Measurements from ENCODE around the gene GPR152.

The GPR152 gene

DNA sequence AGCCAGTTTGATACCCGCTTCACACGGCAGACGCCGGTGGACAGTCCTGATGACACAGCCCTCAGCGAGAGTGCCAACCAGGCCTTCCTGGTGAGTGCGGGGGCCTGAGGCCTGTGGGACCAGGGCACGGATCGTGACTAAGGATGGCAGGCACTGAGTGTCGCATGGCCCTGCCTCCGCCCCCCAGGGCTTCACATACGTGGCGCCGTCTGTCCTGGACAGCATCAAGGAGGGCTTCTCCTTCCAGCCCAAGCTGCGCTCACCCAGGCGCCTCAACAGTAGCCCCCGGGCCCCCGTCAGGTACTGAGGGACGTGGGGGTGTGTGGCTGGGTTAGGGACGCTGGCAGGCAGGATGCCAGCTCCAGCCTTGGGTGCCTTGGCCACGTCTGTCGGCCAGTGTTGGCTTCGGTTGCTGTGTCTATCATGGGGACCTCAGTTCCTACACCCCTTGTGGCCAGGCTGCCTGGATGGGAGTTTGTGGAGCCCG is 18.1 kb downstream of the GPR152 start:
- TF ChIP-seq, protein P1, sequence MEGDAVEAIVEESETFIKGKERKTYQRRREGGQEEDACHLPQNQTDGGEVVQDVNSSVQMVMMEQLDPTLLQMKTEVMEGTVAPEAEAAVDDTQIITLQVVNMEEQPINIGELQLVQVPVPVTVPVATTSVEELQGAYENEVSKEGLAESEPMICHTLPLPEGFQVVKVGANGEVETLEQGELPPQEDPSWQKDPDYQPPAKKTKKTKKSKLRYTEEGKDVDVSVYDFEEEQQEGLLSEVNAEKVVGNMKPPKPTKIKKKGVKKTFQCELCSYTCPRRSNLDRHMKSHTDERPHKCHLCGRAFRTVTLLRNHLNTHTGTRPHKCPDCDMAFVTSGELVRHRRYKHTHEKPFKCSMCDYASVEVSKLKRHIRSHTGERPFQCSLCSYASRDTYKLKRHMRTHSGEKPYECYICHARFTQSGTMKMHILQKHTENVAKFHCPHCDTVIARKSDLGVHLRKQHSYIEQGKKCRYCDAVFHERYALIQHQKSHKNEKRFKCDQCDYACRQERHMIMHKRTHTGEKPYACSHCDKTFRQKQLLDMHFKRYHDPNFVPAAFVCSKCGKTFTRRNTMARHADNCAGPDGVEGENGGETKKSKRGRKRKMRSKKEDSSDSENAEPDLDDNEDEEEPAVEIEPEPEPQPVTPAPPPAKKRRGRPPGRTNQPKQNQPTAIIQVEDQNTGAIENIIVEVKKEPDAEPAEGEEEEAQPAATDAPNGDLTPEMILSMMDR (IDR thresholded peaks at IDR 0.05; ENCODE audit: insufficient read depth, low read length, missing control alignments) = no peak
- ChIA-PET CTCF (no interaction called here), POLR2A (no interaction called here)
- no peak overlapping the region for H3K4me3 ChIP-seq (ENCODE audit: low read depth, low read length)
- no peak for DNase-seq (ENCODE audit: low read depth, low spot score)

GRCh38 chr11:67433536-67434394 is 18.8 kb downstream of the GPR152 start:
- TF ChIP-seq, protein P1 (IDR thresholded peaks at IDR 0.05; ENCODE audit: insufficient read depth, low read length, missing control alignments) = no peak
- ChIA-PET POLR2A (no interaction called here), CTCF (no interaction called here)
- DNase-seq (ENCODE audit: low read depth, low spot score) = no peak
- no peak overlapping the region for H3K4me3 ChIP-seq (ENCODE audit: low read depth, low read length)

DNA sequence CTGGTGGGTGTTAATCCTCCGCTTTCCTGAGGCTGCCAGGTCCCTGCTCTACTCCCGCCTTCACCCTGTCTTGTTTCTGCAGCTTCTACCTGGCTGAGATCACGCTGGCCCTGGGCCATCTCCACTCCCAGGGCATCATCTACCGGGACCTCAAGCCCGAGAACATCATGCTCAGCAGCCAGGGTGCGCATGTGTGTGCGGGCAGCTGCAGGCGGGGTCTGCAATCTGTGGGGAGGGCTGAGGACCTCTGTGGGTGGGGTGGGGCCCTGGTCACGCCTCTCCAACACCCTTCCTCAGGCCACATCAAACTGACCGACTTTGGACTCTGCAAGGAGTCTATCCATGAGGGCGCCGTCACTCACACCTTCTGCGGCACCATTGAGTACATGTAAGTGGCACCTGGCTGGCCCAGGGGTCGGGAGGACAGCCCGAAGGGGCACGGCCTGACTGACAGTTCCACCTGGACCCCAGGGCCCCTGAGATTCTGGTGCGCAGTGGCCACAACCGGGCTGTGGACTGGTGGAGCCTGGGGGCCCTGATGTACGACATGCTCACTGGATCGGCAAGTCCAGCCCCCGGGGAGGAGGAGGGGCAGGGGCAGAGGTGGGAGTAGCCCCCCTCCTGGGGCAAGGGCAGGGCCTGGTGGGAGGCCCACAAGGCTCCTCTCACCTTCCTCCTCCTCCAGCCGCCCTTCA is 19.7 kb downstream of the GPR152 start:
- no peak overlapping the region for H3K4me3 ChIP-seq (ENCODE audit: low read depth, low read length)
- DNase-seq (ENCODE audit: low read depth, low spot score) = no peak
- POLR2A ChIA-PET = interaction anchor here (0.7 to 0.8 kb wide), 2 partner anchors 10 to 58 kb away, joined by 3 read pairs; no protein-coding TSS in a partner anchor
- CTCF ChIA-PET = no interaction called here
- TF ChIP-seq, protein P1 (IDR thresholded peaks at IDR 0.05; ENCODE audit: insufficient read depth, low read length, missing control alignments) = no peak

GRCh38 chr11:67431346-67432249 is 20.9 kb downstream of the GPR152 start:
- CTCF ChIA-PET = no interaction called here
- DNase-seq (ENCODE audit: low read depth, low spot score) = no peak
- H3K4me3 ChIP-seq (ENCODE audit: low read depth, low read length) = no peak overlapping the region
- TF ChIP-seq, protein P1 (IDR thresholded peaks at IDR 0.05; ENCODE audit: insufficient read depth, low read length, missing control alignments) = no peak
- POLR2A ChIA-PET = interaction anchor here (0.7 to 1.2 kb wide), 3 partner anchors 11 to 59 kb away, joined by 3 read pairs; partner anchors contain the start of gene PPP1CA

DNA sequence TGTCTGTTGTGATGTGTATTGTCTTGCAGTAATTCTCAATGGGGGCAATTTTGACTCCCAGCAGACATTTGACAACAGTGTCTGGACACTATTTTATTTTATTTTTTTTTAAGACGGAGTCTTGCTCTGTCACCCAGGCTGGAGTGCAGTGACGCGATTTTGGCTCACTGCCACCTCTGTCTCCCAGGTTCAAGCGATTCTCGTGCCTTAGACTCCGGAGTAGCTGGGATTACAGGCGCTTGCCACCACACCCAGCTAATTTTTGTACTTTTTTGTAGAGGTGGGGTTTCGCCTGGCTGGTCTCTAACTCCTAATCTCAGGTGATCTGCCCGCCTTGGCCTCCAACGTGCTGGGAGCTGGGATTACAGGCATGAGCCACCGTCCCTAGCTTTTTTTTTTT is 22.8 kb downstream of the GPR152 start:
- POLR2A ChIA-PET = no interaction called here
- TF ChIP-seq, protein P1 (IDR thresholded peaks at IDR 0.05; ENCODE audit: insufficient read depth, low read length, missing control alignments) = no peak
- DNase-seq (ENCODE audit: low read depth, low spot score) = no peak
- CTCF ChIA-PET = interaction anchor here (0.6 to 3.7 kb wide), 3 partner anchors 9 to 39 kb away, joined by 3 to 15 read pairs (median 9); partner anchors contain the start of gene PPP1CA
- H3K4me3 ChIP-seq (ENCODE audit: low read depth, low read length) = peak overlapping the region; percentile 97; the same call in 1 of the 2 replicates
